Measurements from ENCODE around the gene ANO8. TPM values are rescaled to one million over a fixed set of nuclear protein-coding genes. Genes with fewer than 3 reads are reported as not detected.

Gene ANO8
- total RNA-seq, 1 experiment from 2014 or later: 3.0 TPM

GRCh38 chr19:17337675-17338432 lies 3.2 kb upstream of the ANO8 start:
- Histone ChIP-seq H3K4me3 (peak overlapping the region; percentile 77), H3K27me3 (no peaks in the 10 kb centered on the region), H3K4me1 (peaks cover 4% of the 10 kb centered on the region; the same call in 1 of the 2 replicates), H3K36me3 (peaks cover 8% of the 10 kb centered on the region; the same call in 1 of the 2 replicates), H3K9me3 (replicated peaks) (no peaks in the 10 kb centered on the region), H3K27ac (no peak overlapping the region; the same call in 1 of the 2 replicates)
- DNase-seq: no peak

DNA sequence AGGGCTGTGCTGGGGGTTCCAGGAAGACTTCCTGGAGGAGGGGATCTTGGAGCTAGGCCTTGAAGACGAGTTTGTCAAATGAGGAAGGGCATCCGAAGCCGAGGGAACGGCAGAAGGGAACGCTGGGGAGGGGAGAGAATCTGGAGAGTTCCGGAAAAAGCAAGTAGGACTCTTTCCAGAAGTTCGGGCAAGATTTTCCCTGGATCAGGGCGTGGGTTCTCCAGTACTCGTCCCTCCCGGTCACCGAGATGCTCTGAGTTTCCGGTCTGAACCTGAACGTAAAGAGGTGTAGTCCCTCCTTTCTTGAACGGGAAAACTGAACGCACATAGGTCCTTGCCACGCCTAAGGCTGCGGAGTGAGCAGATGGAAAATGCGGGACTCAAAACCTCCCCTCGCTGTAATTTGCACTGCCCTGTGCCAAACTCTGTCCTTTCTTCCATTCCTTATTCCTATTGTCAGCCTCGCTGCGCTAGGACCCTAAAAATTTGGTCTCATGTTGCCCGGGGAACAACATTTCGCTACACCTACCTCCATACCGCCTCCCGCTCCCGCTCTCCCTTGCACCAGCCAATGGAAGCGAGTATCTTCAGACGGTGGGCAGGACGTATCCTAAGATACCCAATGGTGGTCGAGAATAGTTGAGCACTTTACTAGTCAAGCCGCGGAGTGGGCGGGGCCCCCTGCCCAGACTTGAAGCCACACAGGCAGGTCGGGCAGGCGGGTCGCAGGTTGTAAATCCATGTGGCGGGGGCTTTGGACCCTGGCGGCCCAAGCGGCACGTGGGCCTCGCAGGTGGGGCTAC lies 2.4 kb upstream of the ANO8 start, which contains the start of gene GTPBP3:
GTPBP3 (plus strand) TSS at position 682 of the 803 bp plus-strand sequence; CDS start at position 741, 59 bp downstream.
- H3K36me3 ChIP-seq: peaks cover 8% of the 10 kb centered on the region; the same call in 1 of the 2 replicates
- no peaks in the 10 kb centered on the region for H3K9me3 ChIP-seq (replicated peaks)
- peak within 1 kb of the TSS; percentile 47 for H3K27ac ChIP-seq
- peak within 1 kb of the TSS; percentile 77 for H3K4me3 ChIP-seq
- H3K27me3 ChIP-seq: no peaks in the 10 kb centered on the region
- H3K4me1 ChIP-seq: peaks cover 4% of the 10 kb centered on the region; the same call in 1 of the 2 replicates
- peak; percentile 99 for DNase-seq

DNA sequence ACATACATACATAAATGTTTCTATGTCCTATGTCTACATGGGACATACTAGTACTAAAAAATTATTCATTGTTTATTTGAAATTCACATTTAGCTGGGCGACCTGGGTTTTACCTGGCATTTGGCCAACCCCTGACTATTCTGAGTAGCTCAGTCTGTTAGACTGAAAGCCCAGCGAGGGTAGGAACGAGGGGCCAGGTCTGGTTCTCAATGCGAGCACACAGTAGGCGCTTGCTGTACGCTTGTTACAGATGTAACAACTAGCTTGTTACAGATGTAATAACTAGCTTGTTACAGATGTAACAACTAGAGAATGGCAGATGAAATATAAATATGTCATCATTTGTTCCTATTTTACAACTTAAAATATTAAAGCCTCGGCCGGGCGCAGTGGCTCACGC lies 920 bp upstream of the ANO8 start:
- H3K4me3 ChIP-seq: no peak overlapping the region
- no peaks in the 10 kb centered on the region for H3K36me3 ChIP-seq
- no peaks in the 10 kb centered on the region for H3K27me3 ChIP-seq
- H3K4me1 ChIP-seq: peaks cover 4% of the 10 kb centered on the region; the same call in 1 of the 2 replicates
- no peaks in the 10 kb centered on the region for H3K9me3 ChIP-seq (replicated peaks)
- H3K27ac ChIP-seq: no peak overlapping the region
- DNase-seq: no peak

- Histone ChIP-seq H3K36me3 (no peaks in the 10 kb centered on the region), H3K4me3 (peak overlapping the region; percentile 70), H3K27ac (no peak overlapping the region), H3K27me3 (no peaks in the 10 kb centered on the region), H3K4me1 (peaks cover 4% of the 10 kb centered on the region; the same call in 1 of the 2 replicates), H3K9me3 (replicated peaks) (no peaks in the 10 kb centered on the region)
- no peak for DNase-seq
These were observed 843 bp downstream of the ANO8 start for GRCh38 chr19:17333611-17334413.

GRCh38 chr19:17332677-17333581 lies 1.7 kb downstream of the ANO8 start:
- DNase-seq: peak; percentile 75 to 83
- no peaks in the 10 kb centered on the region for H3K27me3 ChIP-seq
- H3K27ac ChIP-seq: no peak overlapping the region
- no peaks in the 10 kb centered on the region for H3K9me3 ChIP-seq (replicated peaks)
- peaks cover 2% of the 10 kb centered on the region; the same call in 1 of the 2 replicates for H3K4me1 ChIP-seq
- no peaks in the 10 kb centered on the region for H3K36me3 ChIP-seq
- no peak overlapping the region for H3K4me3 ChIP-seq

DNA sequence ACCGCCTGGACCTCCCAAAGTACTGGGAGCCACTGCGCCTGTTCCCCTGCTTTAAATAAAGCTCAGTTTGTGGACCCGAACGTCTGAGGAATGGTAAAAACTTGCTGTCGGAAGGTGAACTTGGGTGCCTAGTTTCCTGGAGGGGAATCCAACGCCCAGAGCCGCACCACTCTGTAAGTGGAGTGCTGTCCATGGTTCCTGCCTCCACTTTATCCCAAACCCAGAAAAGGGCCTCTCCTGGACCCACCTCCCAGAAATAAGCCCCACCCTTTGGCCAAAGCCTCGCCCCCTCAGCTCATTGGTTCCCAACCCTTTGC lies 2.3 kb downstream of the ANO8 start:
- Histone ChIP-seq H3K27me3 (no peaks in the 10 kb centered on the region), H3K9me3 (replicated peaks) (no peaks in the 10 kb centered on the region), H3K4me1 (peaks cover 2% of the 10 kb centered on the region; the same call in 1 of the 2 replicates), H3K4me3 (no peak overlapping the region), H3K27ac (no peak overlapping the region), H3K36me3 (no peaks in the 10 kb centered on the region)
- no peak for DNase-seq

DNA sequence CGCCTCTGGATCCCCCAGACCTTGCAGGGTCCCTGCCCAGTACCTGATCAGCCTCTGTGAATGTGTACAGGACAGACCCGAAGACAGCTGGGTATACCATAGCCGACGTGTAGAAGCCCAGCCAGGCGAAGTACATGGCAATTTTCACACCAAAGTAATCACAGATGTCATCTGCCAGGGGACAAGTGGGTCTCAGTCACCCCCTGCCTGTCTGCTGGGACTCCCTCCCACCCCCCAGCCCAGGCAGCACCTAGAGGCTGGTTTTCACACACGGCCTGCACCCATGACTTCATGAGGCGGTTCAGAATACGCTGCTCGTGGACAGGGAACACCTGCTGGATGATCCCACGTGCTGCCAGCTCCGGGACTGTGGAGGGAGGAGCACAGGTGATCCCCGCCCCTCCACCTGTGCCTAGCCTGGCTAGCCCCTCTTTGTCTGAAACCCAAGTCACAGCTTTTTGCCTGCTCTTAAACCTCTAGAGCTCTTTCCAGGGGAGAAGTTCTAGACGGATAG lies 3.6 kb downstream of the ANO8 start:
- Histone ChIP-seq H3K27me3 (no peaks in the 10 kb centered on the region), H3K4me3 (no peak overlapping the region), H3K4me1 (peaks cover 2% of the 10 kb centered on the region; the same call in 1 of the 2 replicates), H3K27ac (no peak overlapping the region), H3K9me3 (replicated peaks) (no peaks in the 10 kb centered on the region), H3K36me3 (no peaks in the 10 kb centered on the region)
- DNase-seq: no peak

- no peak overlapping the region for H3K27ac ChIP-seq
- H3K4me3 ChIP-seq: no peak overlapping the region
- no peaks in the 10 kb centered on the region for H3K9me3 ChIP-seq (replicated peaks)
- H3K36me3 ChIP-seq: no peaks in the 10 kb centered on the region
- H3K4me1 ChIP-seq: peaks cover 2% of the 10 kb centered on the region; the same call in 1 of the 2 replicates
- DNase-seq: no peak
- no peaks in the 10 kb centered on the region for H3K27me3 ChIP-seq
These were observed 4.2 kb downstream of the ANO8 start for GRCh38 chr19:17330262-17331044.

GRCh38 chr19:17329366-17330261 lies 5.0 kb downstream of the ANO8 start:
- Histone ChIP-seq H3K36me3 (no peaks in the 10 kb centered on the region), H3K4me3 (no peak overlapping the region), H3K27me3 (no peaks in the 10 kb centered on the region), H3K27ac (no peak overlapping the region), H3K9me3 (replicated peaks) (no peaks in the 10 kb centered on the region), H3K4me1 (peaks cover 2% of the 10 kb centered on the region; the same call in 1 of the 2 replicates)
- no peak for DNase-seq

DNA sequence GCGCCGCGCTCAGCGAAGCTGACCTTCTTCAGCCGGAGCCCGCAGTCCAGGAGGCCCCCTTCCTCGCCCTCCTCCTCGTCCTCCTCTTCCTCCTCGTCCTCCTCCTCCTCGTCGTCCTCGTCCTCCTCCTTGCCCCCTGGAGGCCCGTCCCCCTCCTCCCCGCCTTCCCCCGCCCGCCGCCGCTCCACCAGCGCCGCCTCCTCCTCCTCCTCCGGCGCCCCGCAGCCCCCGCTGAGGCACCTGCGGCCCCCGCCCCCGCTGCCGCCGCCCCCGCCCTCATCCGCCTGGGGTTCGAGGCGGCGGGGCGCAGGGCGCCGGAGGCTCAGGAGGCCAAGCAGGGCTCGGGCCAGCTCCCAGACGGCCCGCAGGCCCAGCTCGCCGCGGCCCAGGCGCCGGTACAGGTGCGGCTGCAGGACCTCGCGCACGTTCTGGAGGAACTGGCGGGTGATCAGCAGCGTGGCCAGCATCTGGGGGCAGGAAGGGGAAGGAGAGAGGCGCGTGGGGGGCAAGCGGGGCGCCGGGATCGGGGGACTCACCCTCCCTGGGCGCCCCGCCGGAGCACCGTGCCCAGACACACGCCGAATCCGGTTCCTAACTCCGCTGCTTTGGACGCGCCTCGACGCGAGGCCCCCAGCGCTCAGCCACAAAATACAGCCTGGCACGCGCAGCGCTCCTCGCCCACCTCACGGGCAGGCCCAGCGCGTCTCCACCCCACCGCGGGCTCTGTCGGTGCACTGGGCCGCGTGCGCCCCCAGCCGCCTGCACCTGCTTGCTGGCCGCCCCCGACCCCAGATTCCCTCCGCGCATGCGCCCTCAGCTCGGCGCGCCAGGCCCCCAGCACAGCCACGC lies 5.9 kb downstream of the ANO8 start:
- no peaks in the 10 kb centered on the region; the same call in 1 of the 2 replicates for H3K4me1 ChIP-seq
- H3K4me3 ChIP-seq: no peak overlapping the region
- H3K27me3 ChIP-seq: no peaks in the 10 kb centered on the region
- H3K27ac ChIP-seq: no peak overlapping the region
- H3K36me3 ChIP-seq: no peaks in the 10 kb centered on the region
- H3K9me3 ChIP-seq (replicated peaks): no peaks in the 10 kb centered on the region
- DNase-seq: no peak

GRCh38 chr19:17327654-17328516 lies 6.8 kb downstream of the ANO8 start:
- H3K4me1 ChIP-seq: no peaks in the 10 kb centered on the region; the same call in 1 of the 2 replicates
- H3K27ac ChIP-seq: no peak overlapping the region
- no peak overlapping the region for H3K4me3 ChIP-seq
- H3K27me3 ChIP-seq: no peaks in the 10 kb centered on the region
- no peaks in the 10 kb centered on the region for H3K9me3 ChIP-seq (replicated peaks)
- DNase-seq: no peak
- no peaks in the 10 kb centered on the region for H3K36me3 ChIP-seq
